ENCODE measurements around the gene FBXW12. TPM values are rescaled to one million over a fixed set of nuclear protein-coding genes. Genes with fewer than 3 reads are reported as not detected.

The FBXW12 gene
- total and polyA plus RNA-seq, 2 of the 8 experiments (the other 6 are each of a cell fraction or from before 2014, with no cell fraction given) = 0.35 to 0.85 TPM

DNA sequence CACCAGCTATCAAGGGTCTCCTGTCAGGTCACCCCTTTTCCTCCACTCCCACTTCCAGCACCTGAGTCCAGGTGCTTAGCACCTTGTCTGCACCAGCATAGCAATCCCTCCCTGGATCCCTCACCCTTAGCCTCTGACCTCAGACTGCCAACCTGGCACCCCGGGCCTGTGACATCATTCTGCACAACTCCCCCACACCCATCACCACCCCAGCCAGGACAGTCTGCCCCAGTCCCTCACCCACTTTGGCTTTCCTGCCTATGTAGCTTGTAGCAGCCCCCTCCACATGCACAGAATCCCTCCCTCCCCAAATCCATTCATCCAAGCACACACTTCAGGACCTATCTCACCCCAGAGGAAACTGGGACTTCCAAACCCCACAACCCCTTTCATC, 58.7 kb downstream of the FBXW12 start:
- DNase-seq (ENCODE audit: low read depth in 1 of 2, low spot score in 2 of 2) (no peak), FAIRE-seq (no peak)
- peak overlapping the region; percentile 91; the same call in 1 of the 2 replicates for H2BK5ac ChIP-seq (ENCODE audit: low read depth, low read length)
- no peak overlapping the region for H3K4ac ChIP-seq (replicated peaks; ENCODE audit: insufficient read length, low read depth, low read length)
- H3K23me2 ChIP-seq (ENCODE audit: low read depth, low read length) = peaks cover 12% of the 10 kb centered on the region
- peak overlapping the region; percentile 97; the same call in 1 of the 2 replicates for H2BK15ac ChIP-seq (ENCODE audit: low read length)
- no peak overlapping the region; the same call in 1 of the 2 replicates for H4K8ac ChIP-seq (ENCODE audit: extremely low read depth, insufficient read depth, low read length)
- no peaks in the 10 kb centered on the region for H3K9me3 ChIP-seq (ENCODE audit: insufficient read depth in 2 of 2, low read depth in 1 of 2, low read length in 1 of 2)
- ChIA-PET CTCF (ENCODE audit: partially characterized antibody) (interaction anchor here (0.7 to 7.7 kb wide), 11 partner anchors 8 to 236 kb away, joined by 3 to 138 read pairs (median 5); no protein-coding TSS in a partner anchor), POLR2A (ENCODE audit: partially characterized antibody) (interaction anchor here (0.9 to 31.5 kb wide), 11 partner anchors 8 to 272 kb away, joined by 3 to 650 read pairs (median 8); partner anchors contain the start of genes ATRIP, CCDC51, TMA7 and ZNF589)
- no peak overlapping the region for H3K56ac ChIP-seq (replicated peaks; ENCODE audit: insufficient read length, low read depth, low read length)
- H3K4me1 ChIP-seq (replicated peaks in 1 of 4; ENCODE audit: control insufficient read depth in 3 of 4, insufficient read depth in 4 of 4, low read length in 3 of 4) = peaks cover 7 to 28% (median 20%) of the 10 kb centered on the region in 4 experiments
- H4K5ac ChIP-seq (ENCODE audit: insufficient read length, low read depth, low read length) = no peak overlapping the region
- H3K18ac ChIP-seq (ENCODE audit: extremely low read depth, low read length) = peak overlapping the region; percentile 89
- peaks cover 27 to 52% of the 10 kb centered on the region in 2 experiments for H3K79me2 ChIP-seq (ENCODE audit: control insufficient read depth in 1 of 2, insufficient read depth in 2 of 2, low read length in 2 of 2)
- H2BK20ac ChIP-seq (ENCODE audit: low read length) = 0 out of 2 replicates have a peak overlapping the region, but pooled peaks have one; percentile 53
- no peak overlapping the region for H4K91ac ChIP-seq (replicated peaks; ENCODE audit: insufficient read length, low read length)
- H3K23ac ChIP-seq (ENCODE audit: insufficient read length) = no peak overlapping the region
- peak overlapping the region; percentile 93; the same call in 1 of the 2 replicates for H2AK5ac ChIP-seq (ENCODE audit: low read depth, low read length)
- no peak overlapping the region for H2AFZ ChIP-seq (ENCODE audit: low read length)
- H3K27ac ChIP-seq (ENCODE audit: low read depth, low read length) = peak overlapping the region; percentile 76; the same call in 1 of the 2 replicates
- peak overlapping the region in 3 of 4 experiments; percentile 42 to 45 (median 45); a peak in 5 of 7 replicates for H3K9ac ChIP-seq (replicated peaks in 1 of 4; ENCODE audit: extremely low read depth in 1 of 4, low read depth in 3 of 4, low read length in 3 of 4)
- H4K20me1 ChIP-seq (replicated peaks in 1 of 2; ENCODE audit: control insufficient read depth in 1 of 2, insufficient read depth in 2 of 2, low read length in 2 of 2) = peaks cover 4 to 12% of the 10 kb centered on the region in 2 experiments
- H3K36me3 ChIP-seq (ENCODE audit: control insufficient read depth in 2 of 4, insufficient read depth in 4 of 4, low read length in 3 of 4) = peaks cover 4 to 26% (median 12%) of the 10 kb centered on the region in 4 experiments; a peak in 6 of 8 replicates
- 92% methylated on average over 1 of the region's 1 CpG; no CpG with 5 or more reads in 1 of the 2 experiments for WGBS, 2 experiments (ENCODE audit: extremely low coverage in 1 of 2, insufficient coverage in 1 of 2, insufficient read length in 1 of 2, insufficient replicate concordance in 2 of 2, low coverage in 1 of 2, low lambda C conversion rate in 2 of 2, missing lambda C conversion rate in 1 of 2)
- peak overlapping the region; percentile 66 to 85 (median 76); a peak in 7 of 8 replicates for H3K4me3 ChIP-seq (ENCODE audit: extremely low read depth in 1 of 4, insufficient read depth in 2 of 4, low read depth in 3 of 4, low read length in 4 of 4)
- no peak overlapping the region for H2BK120ac ChIP-seq (replicated peaks; ENCODE audit: low read depth, low read length)
- no peaks in the 10 kb centered on the region for H3K27me3 ChIP-seq (replicated peaks in 1 of 4; ENCODE audit: control insufficient read depth in 3 of 4, extremely low read depth in 1 of 4, insufficient read depth in 3 of 4, low read length in 3 of 4)
- peaks cover 23% of the 10 kb centered on the region for H3K79me1 ChIP-seq (ENCODE audit: low read depth, low read length)
- peak overlapping the region; percentile 74 to 77 for H3K4me2 ChIP-seq (ENCODE audit: insufficient read depth in 1 of 2, low read depth in 2 of 2, low read length in 2 of 2)
- H3K14ac ChIP-seq (ENCODE audit: insufficient read length) = no peak overlapping the region
- H2BK12ac ChIP-seq (ENCODE audit: low read depth, low read length) = peak overlapping the region; percentile 81; the same call in 1 of the 2 replicates
- TF ChIP-seq TAF1 (IDR thresholded peaks at IDR 0.05; ENCODE audit: low read depth, low read length) (no peak), HDAC6 (IDR thresholded peaks at IDR 0.05; ENCODE audit: low read depth, low read length) (no peak), KDM1A (IDR thresholded peaks at IDR 0.05; ENCODE audit: borderline replicate concordance, low read length) (no peak), BCL11A (IDR thresholded peaks at IDR 0.05; ENCODE audit: low read depth in 2 of 2, low read length in 2 of 2) (no peak), JUND (IDR thresholded peaks at IDR 0.05; ENCODE audit: low read length) (no peak)
- TF ChIP-seq, protein P1, sequence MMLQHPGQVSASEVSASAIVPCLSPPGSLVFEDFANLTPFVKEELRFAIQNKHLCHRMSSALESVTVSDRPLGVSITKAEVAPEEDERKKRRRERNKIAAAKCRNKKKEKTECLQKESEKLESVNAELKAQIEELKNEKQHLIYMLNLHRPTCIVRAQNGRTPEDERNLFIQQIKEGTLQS (IDR thresholded peaks at IDR 0.05; ENCODE audit: insufficient read depth, low read depth, low read length) = no peak

All from H1 (cell line).